ENCODE measurements around the gene ZNF652. TPM values are rescaled to one million over a fixed set of nuclear protein-coding genes. Genes with fewer than 3 reads are reported as not detected.

ZNF652 gene
- total and polyA plus RNA-seq, 4 donors, result 7.5 to 52.8 (median 26.7) TPM

GRCh38 chr17:49381793-49382192 lies 19.7 kb upstream of the ZNF652 start:
- Histone ChIP-seq H3K27ac (ENCODE audit: low read depth in 1 of 2, low read length in 2 of 2) (no peak overlapping the region), H3K36me3 (ENCODE audit: control insufficient read depth in 1 of 2, insufficient read depth in 2 of 2, low read length in 1 of 2) (no peaks in the 10 kb centered on the region), H3K27me3 (ENCODE audit: control insufficient read depth in 1 of 2, insufficient read depth in 2 of 2, low read length in 1 of 2) (no peaks in the 10 kb centered on the region), H3K9me3 (ENCODE audit: control insufficient read depth, low read length) (no peaks in the 10 kb centered on the region), H3K4me3 (ENCODE audit: low read length in 2 of 2) (no peak overlapping the region), H3K4me1 (ENCODE audit: control insufficient read depth in 1 of 2, insufficient read depth in 2 of 2, low read length in 2 of 2) (no peaks in the 10 kb centered on the region)
- ATAC-seq (ENCODE audit: low FRiP score), result no peak
- peak in 1 of 2 donors; percentile 5 for DNase-seq
- intact Hi-C loops (cut with DNase I), result no loop called here
- 65 to 78% methylated on average over 5 of the region's 5 CpGs for WGBS, 2 donors

DNA sequence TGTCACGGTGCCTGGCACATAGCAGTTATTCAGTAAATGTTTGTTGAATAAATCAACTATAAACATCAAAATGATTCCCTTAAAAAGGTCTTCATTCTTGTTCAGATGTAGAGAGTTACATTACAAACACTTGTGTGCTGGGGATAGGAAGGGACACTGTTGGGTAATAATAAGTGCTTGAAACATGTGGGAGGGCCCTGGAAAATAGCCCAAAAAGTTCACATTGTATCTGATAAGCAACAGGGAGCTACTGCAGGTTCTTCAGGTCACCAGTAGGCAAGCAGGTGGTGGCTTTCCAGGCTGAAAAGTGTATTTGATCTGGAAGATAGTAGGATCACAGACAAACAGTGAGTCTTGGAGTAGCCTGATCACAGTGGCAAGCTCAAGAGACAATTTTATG lies 19.0 kb upstream of the ZNF652 start:
- H3K4me3 ChIP-seq (ENCODE audit: low read length in 2 of 2), result no peak overlapping the region
- H3K9me3 ChIP-seq (ENCODE audit: control insufficient read depth, low read length), result no peaks in the 10 kb centered on the region
- WGBS, 2 donors, result 80 to 85% methylated on average over 1 of the region's 1 CpG
- DNase-seq (peak in 1 of 2 donors; percentile 1), ATAC-seq (ENCODE audit: low FRiP score) (no peak)
- H3K27me3 ChIP-seq (ENCODE audit: control insufficient read depth in 1 of 2, insufficient read depth in 2 of 2, low read length in 1 of 2), result no peaks in the 10 kb centered on the region
- no peak overlapping the region for H3K27ac ChIP-seq (ENCODE audit: low read depth in 1 of 2, low read length in 2 of 2)
- no peaks in the 10 kb centered on the region for H3K4me1 ChIP-seq (ENCODE audit: control insufficient read depth in 1 of 2, insufficient read depth in 2 of 2, low read length in 2 of 2)
- intact Hi-C loops (cut with DNase I), result no loop called here
- no peaks in the 10 kb centered on the region for H3K36me3 ChIP-seq (ENCODE audit: control insufficient read depth in 1 of 2, insufficient read depth in 2 of 2, low read length in 1 of 2)

DNA sequence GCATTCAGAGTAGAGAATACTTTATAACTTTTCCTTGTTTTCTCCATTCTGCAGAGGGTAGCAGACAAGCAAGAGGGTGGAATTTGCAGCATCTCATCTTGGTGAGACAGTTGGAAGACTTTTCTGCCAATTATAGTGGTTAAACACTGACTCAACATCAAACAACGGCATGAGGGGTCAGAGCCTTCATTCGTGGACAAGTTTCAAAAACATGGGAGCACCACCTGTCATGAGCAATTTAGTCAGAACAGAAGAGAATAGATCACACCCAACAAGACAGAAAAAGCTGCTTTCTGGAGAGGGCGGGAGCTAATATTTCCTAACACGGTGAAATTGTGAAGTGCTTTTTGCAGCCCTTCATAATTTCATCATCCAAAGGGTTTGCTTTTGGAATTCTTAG lies 17.9 kb upstream of the ZNF652 start:
- H3K4me3 ChIP-seq (ENCODE audit: low read length in 2 of 2), result no peak overlapping the region
- ATAC-seq (ENCODE audit: low FRiP score) (no peak), DNase-seq (peak in 1 of 2 donors; percentile 1)
- WGBS, 2 donors, result 73 to 77% methylated on average over 4 of the region's 4 CpGs
- intact Hi-C loops (cut with DNase I), result no loop called here
- no peak overlapping the region for H3K27ac ChIP-seq (ENCODE audit: low read depth in 1 of 2, low read length in 2 of 2)
- H3K36me3 ChIP-seq (ENCODE audit: control insufficient read depth in 1 of 2, insufficient read depth in 2 of 2, low read length in 1 of 2), result no peaks in the 10 kb centered on the region
- no peaks in the 10 kb centered on the region for H3K9me3 ChIP-seq (ENCODE audit: control insufficient read depth, low read length)
- H3K4me1 ChIP-seq (ENCODE audit: control insufficient read depth in 1 of 2, insufficient read depth in 2 of 2, low read length in 2 of 2), result no peaks in the 10 kb centered on the region
- no peaks in the 10 kb centered on the region for H3K27me3 ChIP-seq (ENCODE audit: control insufficient read depth in 1 of 2, insufficient read depth in 2 of 2, low read length in 1 of 2)

GRCh38 chr17:49378311-49378710 lies 16.3 kb upstream of the ZNF652 start:
- 78 to 82% methylated on average over 5 of the region's 5 CpGs for WGBS, 2 donors
- no peaks in the 10 kb centered on the region for H3K9me3 ChIP-seq (ENCODE audit: control insufficient read depth, low read length)
- intact Hi-C loops (cut with DNase I), result no loop called here

GRCh38 chr17:49375544-49375943 lies 13.5 kb upstream of the ZNF652 start:
- Histone ChIP-seq H3K9me3 (ENCODE audit: control insufficient read depth, low read length) (no peaks in the 10 kb centered on the region), H3K36me3 (ENCODE audit: control insufficient read depth in 1 of 2, insufficient read depth in 2 of 2, low read length in 1 of 2) (no peaks in the 10 kb centered on the region), H3K4me1 (ENCODE audit: control insufficient read depth in 1 of 2, insufficient read depth in 2 of 2, low read length in 2 of 2) (no peaks in the 10 kb centered on the region), H3K27ac (ENCODE audit: low read depth in 1 of 2, low read length in 2 of 2) (no peak overlapping the region), H3K27me3 (ENCODE audit: control insufficient read depth in 1 of 2, insufficient read depth in 2 of 2, low read length in 1 of 2) (no peaks in the 10 kb centered on the region), H3K4me3 (ENCODE audit: low read length in 2 of 2) (no peak overlapping the region)
- DNase-seq (no peak), ATAC-seq (ENCODE audit: low FRiP score) (no peak)
- 88 to 91% methylated on average over 1 of the region's 1 CpG for WGBS, 2 donors
- intact Hi-C loops (cut with DNase I), result no loop called here

More at GRCh38 chr17:49378311-49378710, 16.3 kb upstream of the ZNF652 start:
- Histone ChIP-seq H3K27ac (ENCODE audit: low read depth in 1 of 2, low read length in 2 of 2) (no peak overlapping the region), H3K27me3 (ENCODE audit: control insufficient read depth in 1 of 2, insufficient read depth in 2 of 2, low read length in 1 of 2) (no peaks in the 10 kb centered on the region), H3K4me1 (ENCODE audit: control insufficient read depth in 1 of 2, insufficient read depth in 2 of 2, low read length in 2 of 2) (no peaks in the 10 kb centered on the region), H3K36me3 (ENCODE audit: control insufficient read depth in 1 of 2, insufficient read depth in 2 of 2, low read length in 1 of 2) (no peaks in the 10 kb centered on the region), H3K4me3 (ENCODE audit: low read length in 2 of 2) (no peak overlapping the region)
- ATAC-seq (ENCODE audit: low FRiP score) (no peak), DNase-seq (peak in 1 of 2 donors; percentile 1)

GRCh38 chr17:49373115-49373514 lies 11.1 kb upstream of the ZNF652 start:
- Histone ChIP-seq H3K36me3 (ENCODE audit: control insufficient read depth in 1 of 2, insufficient read depth in 2 of 2, low read length in 1 of 2) (no peaks in the 10 kb centered on the region), H3K4me1 (ENCODE audit: control insufficient read depth in 1 of 2, insufficient read depth in 2 of 2, low read length in 2 of 2) (no peaks in the 10 kb centered on the region), H3K27ac (ENCODE audit: low read depth in 1 of 2, low read length in 2 of 2) (no peak overlapping the region), H3K9me3 (ENCODE audit: control insufficient read depth, low read length) (no peaks in the 10 kb centered on the region), H3K27me3 (ENCODE audit: control insufficient read depth in 1 of 2, insufficient read depth in 2 of 2, low read length in 1 of 2) (no peaks in the 10 kb centered on the region), H3K4me3 (ENCODE audit: low read length in 2 of 2) (no peak overlapping the region)
- intact Hi-C loops (cut with DNase I), result no loop called here
- DNase-seq (no peak), ATAC-seq (ENCODE audit: low FRiP score) (no peak)
- WGBS, 2 donors, result 90 to 91% methylated on average over 6 of the region's 6 CpGs

- WGBS, 2 donors, result 77 to 79% methylated on average over 7 of the region's 7 CpGs
- Histone ChIP-seq H3K27me3 (ENCODE audit: control insufficient read depth in 1 of 2, insufficient read depth in 2 of 2, low read length in 1 of 2) (no peaks in the 10 kb centered on the region), H3K4me1 (ENCODE audit: control insufficient read depth in 1 of 2, insufficient read depth in 2 of 2, low read length in 2 of 2) (no peaks in the 10 kb centered on the region), H3K4me3 (ENCODE audit: low read length in 2 of 2) (no peak overlapping the region), H3K9me3 (ENCODE audit: control insufficient read depth, low read length) (no peaks in the 10 kb centered on the region), H3K36me3 (ENCODE audit: control insufficient read depth in 1 of 2, insufficient read depth in 2 of 2, low read length in 1 of 2) (no peaks in the 10 kb centered on the region), H3K27ac (ENCODE audit: low read depth in 1 of 2, low read length in 2 of 2) (no peak overlapping the region)
- no peak for DNase-seq
- intact Hi-C loops (cut with DNase I), result no loop called here
- ATAC-seq (ENCODE audit: low FRiP score), result no peak
These were observed 10.4 kb upstream of the ZNF652 start for GRCh38 chr17:49372425-49372824.

GRCh38 chr17:49370971-49371834 lies 9.2 kb upstream of the ZNF652 start:
- Histone ChIP-seq H3K27ac (ENCODE audit: low read depth in 1 of 2, low read length in 2 of 2) (no peak overlapping the region), H3K27me3 (ENCODE audit: control insufficient read depth in 1 of 2, insufficient read depth in 2 of 2, low read length in 1 of 2) (no peaks in the 10 kb centered on the region), H3K4me1 (ENCODE audit: control insufficient read depth in 1 of 2, insufficient read depth in 2 of 2, low read length in 2 of 2) (no peaks in the 10 kb centered on the region), H3K4me3 (ENCODE audit: low read length in 2 of 2) (no peak overlapping the region), H3K9me3 (ENCODE audit: control insufficient read depth, low read length) (no peaks in the 10 kb centered on the region), H3K36me3 (ENCODE audit: control insufficient read depth in 1 of 2, insufficient read depth in 2 of 2, low read length in 1 of 2) (no peaks in the 10 kb centered on the region)
- ATAC-seq (ENCODE audit: low FRiP score), result no peak
- 46% methylated on average over 13 of the region's 13 CpGs for WGBS, 2 donors
- intact Hi-C loops (cut with DNase I), result no loop called here
- DNase-seq, result no peak

DNA sequence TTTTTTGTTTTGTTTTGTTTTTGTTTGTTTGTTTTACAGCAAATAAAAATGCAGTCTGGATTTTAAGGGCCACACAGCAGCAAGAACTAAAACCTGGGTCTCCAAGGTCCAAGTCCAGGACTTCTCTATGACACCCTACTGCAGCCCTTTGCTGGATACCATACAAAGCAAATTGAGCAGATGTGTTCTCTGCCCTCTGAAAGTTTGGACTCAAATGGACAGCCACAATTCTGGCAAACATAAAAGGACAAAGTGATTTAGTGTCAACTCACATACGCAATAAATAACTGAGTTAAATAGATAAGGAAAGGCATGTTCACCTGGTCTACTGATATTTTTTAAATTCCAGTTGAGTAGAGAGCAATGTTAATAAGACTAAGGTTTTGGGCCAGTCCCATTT lies 7.7 kb upstream of the ZNF652 start:
- intact Hi-C loops (cut with DNase I), result no loop called here
- H3K36me3 ChIP-seq (ENCODE audit: control insufficient read depth in 1 of 2, insufficient read depth in 2 of 2, low read length in 1 of 2), result no peaks in the 10 kb centered on the region
- 95 to 98% methylated on average over 1 of the region's 1 CpG for WGBS, 2 donors
- H3K4me1 ChIP-seq (ENCODE audit: control insufficient read depth in 1 of 2, insufficient read depth in 2 of 2, low read length in 2 of 2), result no peaks in the 10 kb centered on the region
- H3K27ac ChIP-seq (ENCODE audit: low read depth in 1 of 2, low read length in 2 of 2), result no peak overlapping the region
- DNase-seq (no peak), ATAC-seq (ENCODE audit: low FRiP score) (no peak)
- no peak overlapping the region for H3K4me3 ChIP-seq (ENCODE audit: low read length in 2 of 2)
- H3K9me3 ChIP-seq (ENCODE audit: control insufficient read depth, low read length), result no peaks in the 10 kb centered on the region
- H3K27me3 ChIP-seq (ENCODE audit: control insufficient read depth in 1 of 2, insufficient read depth in 2 of 2, low read length in 1 of 2), result no peaks in the 10 kb centered on the region

Measured in aorta (tissue), 5 donors.